GM23338 (cell line): ENCODE measurements around the gene UPF1. TPM values are rescaled to one million over a fixed set of nuclear protein-coding genes. Genes with fewer than 3 reads are reported as not detected.

ENCODE experiments used
- ATAC-seq: fragments of 200-7000 bp; cut with Tn5 transposase; 3 replicates; pipeline ENCODE4 v1.9.1; 2020
- DNase-seq: peaks from one replicate; pipeline ENCODE4 v3.0.0-alpha.2; 2015; ENCODE audit warnings: low spot score
- H2AFZ ChIP-seq: fragments of 200-600 bp; sonication (generic); 2 replicates; pipeline ENCODE4 v1.8.0; 2016; ENCODE audit warnings: antibody characterized with exemption, mild to moderate bottlenecking, moderate library complexity
- H3F3A ChIP-seq: fragments of 200-600 bp; sonication (generic); replicated peaks from 2 replicates; pipeline ENCODE4 v1.8.0; 2017; ENCODE audit warnings: antibody characterized with exemption, mixed run types, low read depth
- H3K27ac ChIP-seq: fragments of 200-600 bp; sonication (generic); 2 replicates; pipeline ENCODE4 v1.6.1; 2016; ENCODE audit warnings: low read depth
- H3K27me3 ChIP-seq: fragments of 200-600 bp; sonication (generic); 2 replicates; pipeline ENCODE4 v1.8.0; 2016; ENCODE audit warnings: mild to moderate bottlenecking, mixed run types, moderate library complexity; ENCODE audit not compliant: insufficient read depth
- H3K36me3 ChIP-seq: fragments of 200-600 bp; sonication (generic); 2 replicates; pipeline ENCODE4 v1.8.0; 2016; ENCODE audit warnings: mild to moderate bottlenecking; ENCODE audit not compliant: insufficient read depth
- H3K4me1 ChIP-seq: fragments of 200-600 bp; sonication (generic); 2 replicates; pipeline ENCODE4 v1.8.0; 2016; ENCODE audit warnings: mild to moderate bottlenecking, moderate library complexity; ENCODE audit not compliant: insufficient read depth
- H3K4me2 ChIP-seq: fragments of 200-600 bp; sonication (generic); 2 replicates; pipeline ENCODE4 v1.7.1; 2017; ENCODE audit warnings: mixed run types
- H3K4me3 ChIP-seq: fragments of 200-600 bp; sonication (generic); 2 replicates; pipeline ENCODE4 v1.6.1; 2016; ENCODE audit warnings: mixed run types
- H3K79me2 ChIP-seq: fragments of 200-600 bp; sonication (generic); replicated peaks from 2 replicates; pipeline ENCODE4 v1.8.0; 2017; ENCODE audit warnings: mild to moderate bottlenecking; ENCODE audit not compliant: insufficient read depth
- H3K9me2 ChIP-seq: fragments of 200-600 bp; sonication (generic); 2 replicates; pipeline ENCODE4 v1.8.0; 2017; ENCODE audit not compliant: insufficient read depth
- H4K20me1 ChIP-seq: fragments of 200-600 bp; sonication (generic); replicated peaks from 2 replicates; pipeline ENCODE4 v1.8.0; 2017; ENCODE audit warnings: mild to moderate bottlenecking; ENCODE audit not compliant: insufficient read depth
- H3K27ac Mint-ChIP-seq: 2 replicates; pipeline ENCODE4 v1.8.0; 2020; ENCODE audit warnings: inconsistent platforms, mild to moderate bottlenecking, moderate library complexity, mixed read lengths
- H3K27me3 Mint-ChIP-seq: 3 replicates; pipeline ENCODE4 v1.8.0; 2022; ENCODE audit warnings: low read depth, mild to moderate bottlenecking, moderate library complexity, mixed read lengths, inconsistent platforms; ENCODE audit not compliant: insufficient read depth, poor library complexity
- H3K36me3 Mint-ChIP-seq: 3 replicates; pipeline ENCODE4 v1.8.0; 2021; ENCODE audit warnings: low read depth, mild to moderate bottlenecking, inconsistent platforms, moderate library complexity, mixed read lengths
- H3K4me1 Mint-ChIP-seq: 3 replicates; pipeline ENCODE4 v1.8.0; 2020; ENCODE audit warnings: mild to moderate bottlenecking, inconsistent platforms, mixed read lengths
- H3K4me3 Mint-ChIP-seq: 3 replicates; pipeline ENCODE4 v1.8.0; 2021; ENCODE audit warnings: moderate library complexity, mild to moderate bottlenecking, inconsistent platforms, mixed read lengths
- H3K9me3 Mint-ChIP-seq: 3 replicates; pipeline ENCODE4 v1.8.0; 2020; ENCODE audit warnings: moderate library complexity, mild to moderate bottlenecking, inconsistent platforms, mixed read lengths
- EZH2 ChIP-seq: fragments of 200-600 bp; sonication (generic); IDR thresholded peaks from one replicate; pipeline ENCODE4 v1.8.0; 2017; ENCODE audit warnings: antibody characterized with exemption, mild to moderate bottlenecking, low read depth; ENCODE audit not compliant: unreplicated experiment
- JUNB ChIP-seq: IDR thresholded peaks from one replicate; pipeline ENCODE4 v1.6.1; 2016; ENCODE audit warnings: antibody characterized with exemption; ENCODE audit not compliant: unreplicated experiment
- STAT1 ChIP-seq: IDR thresholded peaks from one replicate; pipeline ENCODE4 v1.6.1; 2016; ENCODE audit warnings: antibody characterized with exemption; ENCODE audit not compliant: unreplicated experiment
- polyA plus RNA-seq: library from polyadenylated mRNA; unstranded; fragments of >200 nt; fragmentation: Nextera tagmentation; extraction: Ambion mirVana; gene quantifications from 2 replicates; pipeline ENCODE4 v1.2.1, GENCODE V29; 2016
- total RNA-seq: library from RNA; depleted of rRNA; stranded (reverse); fragments of >200 nt; shearing (Covaris generic); gene quantifications from 2 replicates; pipeline ENCODE4 v1.2.3, GENCODE V29; 2014
- TF ChIP-seq, protein P1 (sequence below), 2 experiments: fragments of 200-600 bp in 1 of 2; sonication (generic) in 1 of 2; conservative IDR thresholded peaks; 2 replicates each; pipeline versions ENCODE4 v1.5.1 to v1.6.1; 2016 to 2017; ENCODE audit warnings: antibody characterized with exemption in 2 of 2, low read depth in 2 of 2, mild to moderate bottlenecking in 2 of 2, moderate library complexity in 1 of 2
- TF ChIP-seq, protein P2 (sequence below): IDR thresholded peaks from 2 replicates; pipeline ENCODE4 v1.6.1; 2016; ENCODE audit warnings: antibody characterized with exemption

Gene UPF1
- total and polyA plus RNA-seq, 2 experiments from 2014 or later: 13.8 to 138 TPM

DNA sequence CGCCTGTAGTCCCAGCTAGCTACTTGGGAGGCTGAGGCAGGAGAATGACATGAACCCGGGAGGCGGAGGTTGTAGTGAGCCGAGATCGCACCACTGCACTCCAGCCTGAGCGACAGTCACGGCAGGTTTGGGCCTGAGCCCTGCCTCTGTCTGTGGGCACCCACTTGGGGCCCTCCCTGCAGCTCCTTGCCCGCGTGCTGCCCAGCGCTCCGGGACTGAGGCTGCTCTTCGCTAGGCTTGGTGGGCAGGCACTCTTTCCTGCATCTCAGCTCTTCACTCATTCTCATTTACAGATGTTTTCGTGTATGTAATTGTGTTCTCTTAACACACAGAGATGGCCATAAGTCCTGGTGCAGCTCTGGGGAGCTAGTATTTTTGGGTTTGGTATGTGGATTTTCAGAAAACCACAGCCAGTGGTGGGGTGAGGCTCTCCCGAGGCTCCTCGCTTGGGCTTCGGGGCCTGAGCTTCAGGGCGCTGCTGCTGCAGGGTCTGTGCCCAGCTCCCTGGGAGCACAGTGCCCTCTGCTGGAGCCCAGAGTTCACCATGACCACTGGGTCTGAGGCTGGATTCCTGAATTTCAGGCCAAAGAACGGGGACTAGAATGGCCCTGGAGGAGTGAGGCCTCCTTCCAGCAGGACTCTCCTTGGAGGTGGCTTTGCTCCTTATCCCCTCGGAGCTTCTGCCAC lies 15.2 kb downstream of the UPF1 start:
- Mint-ChIP-seq H3K4me1 (peaks cover 8% of the 10 kb centered on the region), H3K27me3 (peaks cover 5% of the 10 kb centered on the region), H3K9me3 (no peaks in the 10 kb centered on the region), H3K4me3 (no peak overlapping the region), H3K36me3 (peaks cover 44% of the 10 kb centered on the region), H3K27ac (no peak overlapping the region; the same call in 1 of the 2 replicates)
- H3K27ac ChIP-seq: peak overlapping the region; percentile 64; the same call in 1 of the 2 replicates
- peaks cover 55% of the 10 kb centered on the region for H4K20me1 ChIP-seq
- H3K27me3 ChIP-seq: no peaks in the 10 kb centered on the region
- TF ChIP-seq, protein P1, sequence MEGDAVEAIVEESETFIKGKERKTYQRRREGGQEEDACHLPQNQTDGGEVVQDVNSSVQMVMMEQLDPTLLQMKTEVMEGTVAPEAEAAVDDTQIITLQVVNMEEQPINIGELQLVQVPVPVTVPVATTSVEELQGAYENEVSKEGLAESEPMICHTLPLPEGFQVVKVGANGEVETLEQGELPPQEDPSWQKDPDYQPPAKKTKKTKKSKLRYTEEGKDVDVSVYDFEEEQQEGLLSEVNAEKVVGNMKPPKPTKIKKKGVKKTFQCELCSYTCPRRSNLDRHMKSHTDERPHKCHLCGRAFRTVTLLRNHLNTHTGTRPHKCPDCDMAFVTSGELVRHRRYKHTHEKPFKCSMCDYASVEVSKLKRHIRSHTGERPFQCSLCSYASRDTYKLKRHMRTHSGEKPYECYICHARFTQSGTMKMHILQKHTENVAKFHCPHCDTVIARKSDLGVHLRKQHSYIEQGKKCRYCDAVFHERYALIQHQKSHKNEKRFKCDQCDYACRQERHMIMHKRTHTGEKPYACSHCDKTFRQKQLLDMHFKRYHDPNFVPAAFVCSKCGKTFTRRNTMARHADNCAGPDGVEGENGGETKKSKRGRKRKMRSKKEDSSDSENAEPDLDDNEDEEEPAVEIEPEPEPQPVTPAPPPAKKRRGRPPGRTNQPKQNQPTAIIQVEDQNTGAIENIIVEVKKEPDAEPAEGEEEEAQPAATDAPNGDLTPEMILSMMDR (conservative IDR thresholded peaks at IDR 0.05; ENCODE audit: low read depth in 2 of 2): peak; percentile 89 to 94
- no peak for TF ChIP-seq STAT1
- no peak overlapping the region for H2AFZ ChIP-seq
- H3F3A ChIP-seq: peaks cover 14% of the 10 kb centered on the region
- no peaks in the 10 kb centered on the region for H3K9me2 ChIP-seq
- H3K36me3 ChIP-seq: peaks cover 29% of the 10 kb centered on the region
- no peaks in the 10 kb centered on the region for H3K4me1 ChIP-seq
- peak; percentile 98 for ATAC-seq
- H3K4me3 ChIP-seq: no peak overlapping the region
- H3K4me2 ChIP-seq: no peak overlapping the region
- peaks cover 69% of the 10 kb centered on the region for H3K79me2 ChIP-seq
- DNase-seq: peak; percentile 92

DNA sequence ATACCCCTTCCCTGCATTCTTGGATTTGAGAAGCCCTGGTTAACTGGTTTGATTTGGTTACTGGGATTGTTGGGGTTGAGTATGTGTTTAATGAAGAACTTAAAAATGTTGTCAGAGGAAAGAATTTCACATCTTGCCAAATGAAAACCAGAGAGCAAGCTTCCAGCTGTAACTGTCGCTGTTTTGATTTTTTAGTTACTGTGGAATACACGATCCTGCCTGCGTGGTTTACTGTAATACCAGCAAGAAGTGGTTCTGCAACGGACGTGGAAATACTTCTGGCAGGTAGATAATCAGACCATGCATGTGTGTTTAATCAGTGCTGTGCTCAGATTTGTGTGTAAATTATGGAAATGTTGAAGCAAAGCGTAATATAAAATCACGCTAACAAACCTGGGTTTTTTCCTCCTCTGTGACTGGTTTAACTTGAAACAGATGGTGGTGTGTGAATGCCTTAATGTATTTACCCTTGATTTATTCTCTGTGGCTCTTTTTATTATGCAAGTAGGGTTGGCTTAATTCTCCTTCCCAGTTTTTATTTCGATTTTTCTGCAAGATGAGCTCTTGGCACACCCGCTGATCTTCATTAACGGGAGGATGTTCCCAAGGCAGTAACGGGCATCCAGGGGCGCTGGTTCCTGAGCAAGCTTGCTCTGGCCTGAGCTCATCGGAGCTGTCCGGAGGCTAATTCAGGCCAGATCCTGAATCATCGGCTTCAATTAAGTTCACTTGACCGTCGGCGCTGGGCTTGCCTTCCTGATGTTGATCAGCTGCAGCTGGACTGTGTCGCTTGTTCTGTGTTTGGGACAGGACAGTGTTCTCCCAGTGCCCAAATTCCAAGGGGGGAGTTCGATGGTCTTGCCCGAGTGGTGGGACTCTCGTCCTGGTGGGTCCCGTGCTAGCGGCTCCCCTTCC lies 16.0 kb downstream of the UPF1 start:
- H3K4me1 ChIP-seq: no peaks in the 10 kb centered on the region
- Mint-ChIP-seq H3K36me3 (peaks cover 47% of the 10 kb centered on the region), H3K4me1 (peaks cover 6% of the 10 kb centered on the region), H3K27ac (no peak overlapping the region), H3K9me3 (no peaks in the 10 kb centered on the region), H3K4me3 (no peak overlapping the region), H3K27me3 (peaks cover 3% of the 10 kb centered on the region)
- H3F3A ChIP-seq: peaks cover 14% of the 10 kb centered on the region
- peaks cover 49% of the 10 kb centered on the region for H4K20me1 ChIP-seq
- no peak overlapping the region for H3K4me2 ChIP-seq
- peaks cover 31% of the 10 kb centered on the region for H3K36me3 ChIP-seq
- TF ChIP-seq EZH2 (no peak), JUNB (no peak)
- TF ChIP-seq, protein P2, sequence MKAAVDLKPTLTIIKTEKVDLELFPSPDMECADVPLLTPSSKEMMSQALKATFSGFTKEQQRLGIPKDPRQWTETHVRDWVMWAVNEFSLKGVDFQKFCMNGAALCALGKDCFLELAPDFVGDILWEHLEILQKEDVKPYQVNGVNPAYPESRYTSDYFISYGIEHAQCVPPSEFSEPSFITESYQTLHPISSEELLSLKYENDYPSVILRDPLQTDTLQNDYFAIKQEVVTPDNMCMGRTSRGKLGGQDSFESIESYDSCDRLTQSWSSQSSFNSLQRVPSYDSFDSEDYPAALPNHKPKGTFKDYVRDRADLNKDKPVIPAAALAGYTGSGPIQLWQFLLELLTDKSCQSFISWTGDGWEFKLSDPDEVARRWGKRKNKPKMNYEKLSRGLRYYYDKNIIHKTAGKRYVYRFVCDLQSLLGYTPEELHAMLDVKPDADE: no peak
- TF ChIP-seq, protein P1 (conservative IDR thresholded peaks at IDR 0.05; ENCODE audit: low read depth in 2 of 2): 0 out of 4 replicates have a peak, but pooled peaks of 1 of the 2 experiments have one; percentile 16
- no peak overlapping the region for H2AFZ ChIP-seq
- H3K27ac ChIP-seq: peak overlapping the region; percentile 64; the same call in 1 of the 2 replicates
- no peaks in the 10 kb centered on the region for H3K27me3 ChIP-seq
- no peaks in the 10 kb centered on the region for H3K9me2 ChIP-seq
- DNase-seq: no peak
- peaks cover 61% of the 10 kb centered on the region for H3K79me2 ChIP-seq
- H3K4me3 ChIP-seq: no peak overlapping the region
- no peak for ATAC-seq
